ENCODE measurements around the gene TMPRSS11B.

The TMPRSS11B gene

DNA sequence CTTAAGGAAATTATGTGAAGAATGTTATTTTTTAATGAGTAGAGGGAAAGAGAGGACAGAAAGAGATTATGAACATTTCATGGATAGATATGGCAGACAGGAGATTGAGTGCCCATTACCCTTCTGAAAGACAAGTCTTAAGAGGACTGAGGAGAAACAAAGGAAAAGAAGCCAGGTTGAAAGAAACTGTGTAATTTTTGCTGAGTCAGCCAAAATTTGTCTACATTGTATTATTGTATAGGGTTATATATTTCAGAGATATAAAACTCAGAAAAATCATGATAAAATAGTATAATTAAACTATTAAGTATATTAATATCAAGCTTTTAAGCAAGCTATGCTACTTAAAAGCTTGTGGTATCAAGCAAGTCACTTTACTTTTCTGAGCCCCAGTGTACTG lies 4.9 kb downstream of the TMPRSS11B start:
- Histone ChIP-seq H2AFZ (ENCODE audit: low read length) (no peak overlapping the region), H3K9ac (ENCODE audit: low read length) (no peak overlapping the region), H3K9me3 (replicated peaks; ENCODE audit: insufficient read depth, low read length) (no peaks in the 10 kb centered on the region), H3K79me2 (ENCODE audit: low read length) (no peaks in the 10 kb centered on the region), H3K36me3 (replicated peaks; ENCODE audit: insufficient read depth, low read length) (no peaks in the 10 kb centered on the region), H3K27me3 (replicated peaks; ENCODE audit: insufficient read depth, low read length) (no peaks in the 10 kb centered on the region), H3K4me3 (ENCODE audit: low read length) (no peak overlapping the region), H3K4me1 (ENCODE audit: low read length) (no peaks in the 10 kb centered on the region), H3K27ac (ENCODE audit: low read length) (no peak overlapping the region), H3K9me2 (replicated peaks; ENCODE audit: insufficient read depth, low read length) (no peaks in the 10 kb centered on the region), H4K20me1 (ENCODE audit: insufficient read depth, low read length) (no peaks in the 10 kb centered on the region), H3F3A (ENCODE audit: insufficient read depth, low read length) (no peaks in the 10 kb centered on the region), H3K4me2 (ENCODE audit: low read depth, low read length) (no peak overlapping the region)
- TF ChIP-seq EZH2 (optimal IDR thresholded peaks at IDR 0.05; ENCODE audit: low read depth, low read length) (no peak), CTCF (IDR thresholded peaks at IDR 0.05; ENCODE audit: low read length) (no peak), EZH2phosphoT487 (IDR thresholded peaks at IDR 0.05; ENCODE audit: low read length) (no peak)
- no peak for DNase-seq

DNA sequence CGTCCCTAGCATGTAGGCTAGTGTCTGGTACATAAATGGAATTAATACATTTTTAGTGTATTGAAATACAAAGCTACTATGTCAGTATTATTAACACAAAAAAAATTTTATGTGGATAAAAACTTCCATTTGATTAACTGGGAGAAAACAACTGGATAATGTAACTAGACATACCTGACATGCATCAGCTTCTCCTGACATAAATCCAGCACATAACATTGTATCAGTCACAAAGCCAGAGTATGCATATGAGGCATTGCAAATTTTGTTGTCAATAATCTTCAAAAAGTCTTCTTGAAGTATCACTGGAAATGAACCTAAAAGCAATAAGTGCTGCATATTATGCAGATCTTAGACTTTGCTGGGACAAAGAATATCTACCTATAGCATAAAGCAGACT lies 16.9 kb downstream of the TMPRSS11B start:
- Histone ChIP-seq H3K4me1 (ENCODE audit: low read length) (no peaks in the 10 kb centered on the region), H3K36me3 (replicated peaks; ENCODE audit: insufficient read depth, low read length) (no peaks in the 10 kb centered on the region), H3K4me2 (ENCODE audit: low read depth, low read length) (no peak overlapping the region), H3K9me2 (replicated peaks; ENCODE audit: insufficient read depth, low read length) (no peaks in the 10 kb centered on the region), H4K20me1 (ENCODE audit: insufficient read depth, low read length) (no peaks in the 10 kb centered on the region), H3K79me2 (ENCODE audit: low read length) (no peaks in the 10 kb centered on the region), H2AFZ (ENCODE audit: low read length) (no peak overlapping the region), H3K9me3 (replicated peaks; ENCODE audit: insufficient read depth, low read length) (no peaks in the 10 kb centered on the region), H3F3A (ENCODE audit: insufficient read depth, low read length) (no peaks in the 10 kb centered on the region), H3K4me3 (ENCODE audit: low read length) (no peak overlapping the region), H3K27ac (ENCODE audit: low read length) (no peak overlapping the region), H3K27me3 (replicated peaks; ENCODE audit: insufficient read depth, low read length) (no peaks in the 10 kb centered on the region), H3K9ac (ENCODE audit: low read length) (no peak overlapping the region)
- no peak for TF ChIP-seq EZH2 (optimal IDR thresholded peaks at IDR 0.05; ENCODE audit: low read depth, low read length)
- DNase-seq, result no peak

GRCh38 chr4:68218044-68218443 lies 27.4 kb downstream of the TMPRSS11B start:
- Histone ChIP-seq H3K27ac (ENCODE audit: low read length) (no peak overlapping the region), H3K9me3 (replicated peaks; ENCODE audit: insufficient read depth, low read length) (no peaks in the 10 kb centered on the region), H3K4me2 (ENCODE audit: low read depth, low read length) (no peak overlapping the region), H2AFZ (ENCODE audit: low read length) (no peak overlapping the region), H3K4me3 (ENCODE audit: low read length) (no peak overlapping the region), H3K9me2 (replicated peaks; ENCODE audit: insufficient read depth, low read length) (no peaks in the 10 kb centered on the region), H3K36me3 (replicated peaks; ENCODE audit: insufficient read depth, low read length) (no peaks in the 10 kb centered on the region), H3K4me1 (ENCODE audit: low read length) (no peaks in the 10 kb centered on the region), H3K79me2 (ENCODE audit: low read length) (no peaks in the 10 kb centered on the region), H3K27me3 (replicated peaks; ENCODE audit: insufficient read depth, low read length) (no peaks in the 10 kb centered on the region), H4K20me1 (ENCODE audit: insufficient read depth, low read length) (no peaks in the 10 kb centered on the region), H3K9ac (ENCODE audit: low read length) (no peak overlapping the region), H3F3A (ENCODE audit: insufficient read depth, low read length) (no peaks in the 10 kb centered on the region)
- DNase-seq, result no peak
- TF ChIP-seq CTCF (IDR thresholded peaks at IDR 0.05; ENCODE audit: low read length) (no peak), EZH2 (optimal IDR thresholded peaks at IDR 0.05; ENCODE audit: low read depth, low read length) (no peak), EZH2phosphoT487 (IDR thresholded peaks at IDR 0.05; ENCODE audit: low read length) (no peak)

GRCh38 chr4:68216501-68216900 lies 29.0 kb downstream of the TMPRSS11B start:
- Histone ChIP-seq H3K4me3 (ENCODE audit: low read length) (no peak overlapping the region), H3K4me2 (ENCODE audit: low read depth, low read length) (no peak overlapping the region), H3K79me2 (ENCODE audit: low read length) (no peaks in the 10 kb centered on the region), H3K27ac (ENCODE audit: low read length) (no peak overlapping the region), H3F3A (ENCODE audit: insufficient read depth, low read length) (no peaks in the 10 kb centered on the region), H3K36me3 (replicated peaks; ENCODE audit: insufficient read depth, low read length) (no peaks in the 10 kb centered on the region), H4K20me1 (ENCODE audit: insufficient read depth, low read length) (no peaks in the 10 kb centered on the region), H3K9ac (ENCODE audit: low read length) (no peak overlapping the region), H2AFZ (ENCODE audit: low read length) (no peak overlapping the region), H3K9me2 (replicated peaks; ENCODE audit: insufficient read depth, low read length) (no peaks in the 10 kb centered on the region), H3K9me3 (replicated peaks; ENCODE audit: insufficient read depth, low read length) (no peaks in the 10 kb centered on the region), H3K27me3 (replicated peaks; ENCODE audit: insufficient read depth, low read length) (no peaks in the 10 kb centered on the region), H3K4me1 (ENCODE audit: low read length) (no peaks in the 10 kb centered on the region)
- DNase-seq, result no peak
- TF ChIP-seq EZH2phosphoT487 (IDR thresholded peaks at IDR 0.05; ENCODE audit: low read length), result no peak
- TF ChIP-seq EZH2 (optimal IDR thresholded peaks at IDR 0.05; ENCODE audit: low read depth, low read length), result no peak
- TF ChIP-seq CTCF (IDR thresholded peaks at IDR 0.05; ENCODE audit: low read length), result no peak

Measured in MM.1S (cell line).